GM12878 (cell line): Measurements from ENCODE around the gene CWC22. TPM values are rescaled to one million over a fixed set of nuclear protein-coding genes. Genes with fewer than 3 reads are reported as not detected.

Experiments
- ATAC-seq: fragments of 200-7000 bp; cut with Tn5 transposase; 3 replicates; pipeline ENCODE4 v1.9.1; 2020; ENCODE audit warnings: mild to moderate bottlenecking, moderate library complexity
- BruUV-seq: library from RNA; stranded (reverse); fragments of 400-500 nt; replicated peaks from 2 replicates; lab custom pipeline; 2021; lab: Mats Ljungman, UMichigan
- CTCF ChIA-PET: fragments of 300-600 bp; sonication (Branson Sonifier 250); formaldehyde crosslinking; extraction: SDS; loops from one replicate; lab custom pipeline; 2021; ENCODE audit warnings: inconsistent platforms; lab: Yijun Ruan, JAX
- POLR2A ChIA-PET: fragments of 350-600 bp; formaldehyde crosslinking; extraction: SDS; loops from one replicate; lab custom pipeline; 2021; ENCODE audit warnings: inconsistent platforms; lab: Charles Lee
- RAD21 ChIA-PET: fragments of 300-600 bp; sonication (Branson Sonifier 250); formaldehyde crosslinking; loops from one replicate; lab custom pipeline; 2023; ENCODE audit warnings: antibody characterized with exemption; ENCODE audit not compliant: unreplicated experiment; lab: Charles Lee
- SMC1A ChIA-PET: fragments of 300-600 bp; sonication (Branson Sonifier 250); formaldehyde crosslinking; loops from one replicate; lab custom pipeline; 2023; ENCODE audit not compliant: unreplicated experiment, uncharacterized antibody; lab: Charles Lee
- DNase-seq: peaks from one replicate; pipeline ENCODE4 v3.0.0-alpha.2; 2011; ENCODE audit warnings: low read depth, low spot score
- FAIRE-seq: peaks from 3 replicates; lab custom pipeline; 2011; peaks lifted over from hg19 to GRCh38; lab: Jason Lieb, UNC
- H2AFZ ChIP-seq: 2 replicates; pipeline ENCODE4 v1.6.0; 2011; ENCODE audit warnings: low read depth, low read length, control low read depth; ENCODE audit not compliant: control insufficient read depth
- H3K27ac ChIP-seq: 2 replicates; pipeline ENCODE4 v1.5.1; 2011; ENCODE audit warnings: control low read depth; ENCODE audit not compliant: control insufficient read depth, insufficient read depth
- H3K27me3 ChIP-seq, 2 experiments: replicated peaks in 1 of 2; 2 replicates each; pipeline versions ENCODE4 v1.6.0 to v1.6.1; 2011; ENCODE audit warnings: low read length in 1 of 2; ENCODE audit not compliant: control insufficient read depth in 2 of 2, insufficient read depth in 2 of 2
- H3K36me3 ChIP-seq, 2 experiments: 2 replicates each; pipeline ENCODE4 v1.5.1; 2011; ENCODE audit warnings: low read length in 1 of 2; ENCODE audit not compliant: control insufficient read depth in 2 of 2, insufficient read depth in 2 of 2
- H3K4me1 ChIP-seq: 2 replicates; pipeline ENCODE4 v1.6.1; 2011; ENCODE audit warnings: mild to moderate bottlenecking, low read length, moderate library complexity, mixed read lengths; ENCODE audit not compliant: control insufficient read depth, insufficient read depth
- H3K4me2 ChIP-seq: 2 replicates; pipeline ENCODE4 v1.6.0; 2011; ENCODE audit warnings: control low read depth; ENCODE audit not compliant: control insufficient read depth, insufficient read depth
- H3K4me3 ChIP-seq: fragments of 200-600 bp; sonication (generic); 2 replicates; pipeline ENCODE4 v1.5.1; 2016
- H3K79me2 ChIP-seq: 2 replicates; pipeline ENCODE4 v1.6.0; 2011; ENCODE audit warnings: low read length; ENCODE audit not compliant: control insufficient read depth, insufficient read depth
- H3K9ac ChIP-seq: 2 replicates; pipeline ENCODE4 v1.8.0; 2011; ENCODE audit warnings: low read length, control low read depth, mixed read lengths; ENCODE audit not compliant: control insufficient read depth, insufficient read depth
- H3K9me3 ChIP-seq: replicated peaks from 3 replicates; pipeline ENCODE4 v1.5.1; 2011; ENCODE audit warnings: mild to moderate bottlenecking, low read length; ENCODE audit not compliant: control insufficient read depth, insufficient read depth
- H4K20me1 ChIP-seq: 2 replicates; pipeline ENCODE4 v1.6.0; 2011; ENCODE audit not compliant: control insufficient read depth, insufficient read depth
- ATF7 ChIP-seq: fragments of 450-650 bp; IDR thresholded peaks from 2 replicates; pipeline ENCODE4 v1.6.1; 2016; ENCODE audit warnings: low read depth, mild to moderate bottlenecking
- GATAD2B ChIP-seq: fragments of 450-650 bp; conservative IDR thresholded peaks from 2 replicates; pipeline ENCODE4 v1.6.1; 2017; ENCODE audit warnings: low read depth, mild to moderate bottlenecking, moderate library complexity
- JUND ChIP-seq: IDR thresholded peaks from 2 replicates; pipeline ENCODE4 v1.6.1; 2012; ENCODE audit warnings: low read depth, mild to moderate bottlenecking, low read length, improper control_type of control experiment, moderate library complexity
- MEF2B ChIP-seq: fragments of 450-650 bp; IDR thresholded peaks from 2 replicates; pipeline ENCODE4 v1.6.1; 2018; ENCODE audit warnings: mild to moderate bottlenecking, moderate library complexity; ENCODE audit not compliant: partially characterized antibody, poor library complexity, severe bottlenecking
- NBN ChIP-seq: fragments of 450-650 bp; IDR thresholded peaks from 2 replicates; pipeline ENCODE4 v1.6.1; 2016
- NR2C2 ChIP-seq: IDR thresholded peaks from 2 replicates; pipeline ENCODE4 v1.6.1; 2011; ENCODE audit warnings: borderline replicate concordance, low read depth; ENCODE audit not compliant: control insufficient read depth, insufficient read length
- RUNX3 ChIP-seq: IDR thresholded peaks from 2 replicates; pipeline ENCODE4 v1.6.1; 2012; ENCODE audit warnings: low read length, inconsistent platforms
- TAF1 ChIP-seq: IDR thresholded peaks from 2 replicates; pipeline ENCODE4 v1.6.1; 2011; ENCODE audit warnings: mild to moderate bottlenecking, low read depth, low read length, borderline replicate concordance
- YY1 ChIP-seq: IDR thresholded peaks from 2 replicates; pipeline ENCODE4 v1.6.1; 2011; ENCODE audit warnings: low read depth, mild to moderate bottlenecking, low read length
- ZNF384 ChIP-seq: IDR thresholded peaks from 2 replicates; pipeline ENCODE4 v1.6.1; 2012; ENCODE audit warnings: low read depth, mild to moderate bottlenecking, low read length, improper control_type of control experiment, borderline replicate concordance
- ZZZ3 ChIP-seq: IDR thresholded peaks from 2 replicates; pipeline ENCODE4 v1.6.1; 2011; ENCODE audit warnings: low read depth; ENCODE audit not compliant: control insufficient read depth, insufficient read length
- WGBS: methylation state at CpG from one replicate; pipeline ENCODE4 v1.1.6; 2016; ENCODE audit warnings: low lambda C conversion rate; ENCODE audit not compliant: insufficient replicate concordance, insufficient coverage; ENCODE audit errors: missing lambda C conversion rate; 5-methylcytosine and 5-hydroxymethylcytosine counted together
- in situ Hi-C: fragments of 300-500 bp; cut with MboI; formaldehyde crosslinking; loops from 9 replicates; pipeline ENCODE4 v1.14.3; 2018; ENCODE audit warnings: mixed read lengths
- intact Hi-C: fragments of 100-400 bp; cut with micrococcal nuclease; formaldehyde crosslinking; loops from one replicate; pipeline ENCODE4 v1.14.2; 2022; ENCODE audit not compliant: unreplicated experiment
- polyA plus RNA-seq, 11 experiments: library from polyadenylated mRNA; depleted of rRNA in 4 of 11; unstranded in 6 of 11; stranded (reverse) in 5 of 11; fragments of >200 nt; fragmentation: Nextera tagmentation in 4 of 11; fragmentation: Illumina TruSeq in 1 of 11; extraction: Ambion mirVana in 4 of 11; extraction: Trizol in 1 of 11; gene quantifications; 1 replicate in 1 of 11; 2 replicates in 10 of 11; pipeline versions ENCODE4 v1.2.1 to v1.2.3, GENCODE V29; 2011 to 2016; ENCODE audit warnings: inconsistent platforms in 2 of 11, missing spikeins in 2 of 11, low read depth in 1 of 11
- total RNA-seq, 4 experiments: library from RNA; depleted of rRNA in 3 of 4; stranded (reverse); fragments of >200 nt in 3 of 4; fragmentation: Illumina TruSeq in 1 of 4; extraction: Trizol in 1 of 4; gene quantifications; 2 replicates each; pipeline versions ENCODE4 v1.2.1 to v1.2.3, GENCODE V29; 2013 to 2021
- TF ChIP-seq, protein P1 (sequence below): IDR thresholded peaks from 2 replicates; pipeline ENCODE4 v1.6.1; 2011; ENCODE audit warnings: borderline replicate concordance, low read depth, mild to moderate bottlenecking, moderate library complexity, mixed read lengths, low read length; ENCODE audit not compliant: insufficient read depth; ENCODE audit errors: extremely low read length
- TF ChIP-seq, protein P2 (sequence below): fragments of 450-650 bp; IDR thresholded peaks from 2 replicates; pipeline ENCODE4 v1.6.1; 2016; ENCODE audit warnings: mild to moderate bottlenecking
- TF ChIP-seq, protein P3 (sequence below): IDR thresholded peaks from 2 replicates; pipeline ENCODE4 v1.6.1; 2012; ENCODE audit warnings: low read depth, low read length, improper control_type of control experiment

The CWC22 gene
- total and polyA plus RNA-seq, 10 of the 15 experiments (the other 5 are each of a cell fraction or from before 2014, with no cell fraction given): 8.2 to 38.5 (median 26.3) TPM

DNA sequence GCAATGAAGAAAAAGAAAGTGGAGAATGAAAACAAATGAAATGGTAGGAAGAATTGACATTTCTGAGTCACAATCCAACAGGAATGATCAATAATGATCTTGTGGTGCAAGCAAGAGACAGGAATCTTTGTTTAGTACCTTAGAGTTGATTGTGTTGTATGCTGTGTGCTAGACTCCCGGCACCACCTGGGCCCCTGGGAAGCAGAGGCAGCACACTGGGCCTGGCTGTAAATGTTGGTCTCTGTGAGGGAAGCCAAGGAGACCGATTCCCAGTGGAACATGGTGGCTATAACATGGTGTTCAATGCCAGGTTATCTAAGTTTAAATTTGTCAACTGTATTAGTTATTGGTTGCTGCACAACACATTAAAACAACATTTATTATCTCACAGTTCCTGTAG lies 9.8 kb upstream of the CWC22 start:
- Histone ChIP-seq H3K9ac (no peak overlapping the region), H3K36me3 (no peaks in the 10 kb centered on the region), H2AFZ (no peak overlapping the region), H3K9me3 (no peaks in the 10 kb centered on the region), H3K4me2 (no peak overlapping the region), H3K4me1 (no peaks in the 10 kb centered on the region), H3K4me3 (no peak overlapping the region), H3K27ac (no peak overlapping the region), H3K79me2 (no peaks in the 10 kb centered on the region), H3K27me3 (no peaks in the 10 kb centered on the region)
- ChIA-PET CTCF (interaction anchor here (1.3 kb wide), 1 partner anchor 14 kb away, joined by 4 read pairs; no protein-coding TSS in a partner anchor), RAD21 (no interaction called here), SMC1A (no interaction called here), POLR2A (no interaction called here)
- FAIRE-seq (no peak), ATAC-seq (no peak), DNase-seq (no peak)
- in situ Hi-C loops (no loop called here), intact Hi-C loops (no loop called here)
- WGBS: 27% methylated on average over 2 of the region's 2 CpGs
- TF ChIP-seq ZZZ3 (no peak), NBN (no peak), MEF2B (no peak)
- TF ChIP-seq, protein P1, sequence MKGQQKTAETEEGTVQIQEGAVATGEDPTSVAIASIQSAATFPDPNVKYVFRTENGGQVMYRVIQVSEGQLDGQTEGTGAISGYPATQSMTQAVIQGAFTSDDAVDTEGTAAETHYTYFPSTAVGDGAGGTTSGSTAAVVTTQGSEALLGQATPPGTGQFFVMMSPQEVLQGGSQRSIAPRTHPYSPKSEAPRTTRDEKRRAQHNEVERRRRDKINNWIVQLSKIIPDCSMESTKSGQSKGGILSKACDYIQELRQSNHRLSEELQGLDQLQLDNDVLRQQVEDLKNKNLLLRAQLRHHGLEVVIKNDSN: no peak
- TF ChIP-seq, all 136 proteins: peak for 0
- BruUV-seq: no TSS peak
- no peaks in the 10 kb centered on the region for H4K20me1 ChIP-seq

DNA sequence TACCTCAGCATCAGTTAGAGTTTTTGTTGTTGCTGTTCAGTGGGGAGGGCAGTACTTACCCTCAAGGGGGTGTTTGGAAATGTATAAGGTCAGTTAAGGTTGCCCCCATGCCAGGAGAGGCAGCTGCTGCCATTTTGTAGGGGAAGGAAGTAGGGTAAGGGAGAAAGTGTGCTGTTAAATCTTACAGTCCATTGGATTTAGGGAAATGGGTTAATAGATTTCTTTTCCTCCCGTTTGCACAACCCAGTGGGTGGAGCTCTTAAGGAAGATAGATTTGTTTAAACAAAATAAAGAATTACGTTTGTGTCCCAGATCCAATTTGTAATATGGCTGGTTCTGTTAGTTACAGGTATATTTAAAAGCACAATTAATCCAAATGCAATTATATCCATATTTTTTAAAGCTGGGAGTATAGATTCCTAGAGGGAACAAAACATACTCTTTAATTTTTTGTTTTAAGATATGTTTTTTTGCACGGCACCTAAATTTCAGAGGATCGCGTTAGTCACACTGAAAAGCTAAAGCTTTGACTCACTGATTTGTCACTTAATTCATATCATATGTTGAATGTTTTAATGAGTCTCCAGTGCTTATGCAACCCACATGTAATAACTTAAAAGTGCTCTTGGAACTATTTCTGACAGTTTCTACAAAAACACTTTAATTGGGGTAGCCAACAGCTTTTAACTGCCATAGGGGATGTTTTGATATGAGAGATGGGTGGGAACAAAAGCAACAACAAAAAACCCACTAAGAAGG lies 9.0 kb upstream of the CWC22 start:
- SMC1A ChIA-PET: interaction anchor here (1.1 kb wide), 1 partner anchor 9 kb away, joined by 3 read pairs; no protein-coding TSS in a partner anchor
- Histone ChIP-seq H3K9ac (no peak overlapping the region), H3K79me2 (no peaks in the 10 kb centered on the region), H3K27ac (no peak overlapping the region), H3K4me1 (no peaks in the 10 kb centered on the region), H3K27me3 (no peaks in the 10 kb centered on the region), H3K4me3 (no peak overlapping the region), H3K36me3 (no peaks in the 10 kb centered on the region), H3K9me3 (no peaks in the 10 kb centered on the region), H4K20me1 (no peaks in the 10 kb centered on the region), H3K4me2 (no peak overlapping the region), H2AFZ (no peak overlapping the region)
- ATAC-seq (no peak), DNase-seq (no peak), FAIRE-seq (no peak)
- 54% methylated on average over 5 of the region's 5 CpGs for WGBS
- BruUV-seq: no TSS peak
- CTCF ChIA-PET: interaction anchor here (1.3 kb wide), 1 partner anchor 13 kb away, joined by 4 read pairs; no protein-coding TSS in a partner anchor
- POLR2A ChIA-PET: no interaction called here
- intact Hi-C loops (no loop called here), in situ Hi-C loops (no loop called here)
- RAD21 ChIA-PET: no interaction called here
- TF ChIP-seq, protein P2, sequence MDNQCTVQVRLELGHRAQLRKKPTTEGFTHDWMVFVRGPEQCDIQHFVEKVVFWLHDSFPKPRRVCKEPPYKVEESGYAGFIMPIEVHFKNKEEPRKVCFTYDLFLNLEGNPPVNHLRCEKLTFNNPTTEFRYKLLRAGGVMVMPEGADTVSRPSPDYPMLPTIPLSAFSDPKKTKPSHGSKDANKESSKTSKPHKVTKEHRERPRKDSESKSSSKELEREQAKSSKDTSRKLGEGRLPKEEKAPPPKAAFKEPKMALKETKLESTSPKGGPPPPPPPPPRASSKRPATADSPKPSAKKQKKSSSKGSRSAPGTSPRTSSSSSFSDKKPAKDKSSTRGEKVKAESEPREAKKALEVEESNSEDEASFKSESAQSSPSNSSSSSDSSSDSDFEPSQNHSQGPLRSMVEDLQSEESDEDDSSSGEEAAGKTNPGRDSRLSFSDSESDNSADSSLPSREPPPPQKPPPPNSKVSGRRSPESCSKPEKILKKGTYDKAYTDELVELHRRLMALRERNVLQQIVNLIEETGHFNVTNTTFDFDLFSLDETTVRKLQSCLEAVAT: no peak
- no peak for TF ChIP-seq NR2C2
- no peak for TF ChIP-seq RUNX3
- TF ChIP-seq ZNF384: no peak
- TF ChIP-seq TAF1: no peak
- TF ChIP-seq GATAD2B: no peak
- TF ChIP-seq ATF7: no peak
- TF ChIP-seq YY1: no peak
- no peak for TF ChIP-seq JUND
- TF ChIP-seq, protein P3, sequence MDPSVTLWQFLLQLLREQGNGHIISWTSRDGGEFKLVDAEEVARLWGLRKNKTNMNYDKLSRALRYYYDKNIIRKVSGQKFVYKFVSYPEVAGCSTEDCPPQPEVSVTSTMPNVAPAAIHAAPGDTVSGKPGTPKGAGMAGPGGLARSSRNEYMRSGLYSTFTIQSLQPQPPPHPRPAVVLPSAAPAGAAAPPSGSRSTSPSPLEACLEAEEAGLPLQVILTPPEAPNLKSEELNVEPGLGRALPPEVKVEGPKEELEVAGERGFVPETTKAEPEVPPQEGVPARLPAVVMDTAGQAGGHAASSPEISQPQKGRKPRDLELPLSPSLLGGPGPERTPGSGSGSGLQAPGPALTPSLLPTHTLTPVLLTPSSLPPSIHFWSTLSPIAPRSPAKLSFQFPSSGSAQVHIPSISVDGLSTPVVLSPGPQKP: no peak
